PC-3 (cell line): Measurements from ENCODE around the gene SUSD3. TPM values are rescaled to one million over a fixed set of nuclear protein-coding genes. Genes with fewer than 3 reads are reported as not detected.

Experiments used
- ATAC-seq: fragments of 200-7000 bp; cut with Tn5 transposase; 2 replicates; pipeline ENCODE4 v1.9.1; 2020; ENCODE audit warnings: mild to moderate bottlenecking, moderate library complexity
- BruUV-seq: library from RNA; stranded (reverse); fragments of 400-500 nt; replicated peaks from 2 replicates; lab custom pipeline; 2021; lab: Mats Ljungman, UMichigan
- CTCF ChIA-PET: fragments of 300-600 bp; sonication (Branson Sonifier 250); formaldehyde crosslinking; loops from one replicate; lab custom pipeline; 2022; ENCODE audit warnings: antibody characterized with exemption; lab: Charles Lee
- POLR2A ChIA-PET: fragments of 300-600 bp; sonication (Branson Sonifier 250); formaldehyde crosslinking; loops from one replicate; lab custom pipeline; 2022; ENCODE audit warnings: antibody characterized with exemption; ENCODE audit not compliant: unreplicated experiment; lab: Charles Lee
- DNase-seq: peaks from one replicate; pipeline ENCODE4 v3.0.0-alpha.2; 2015
- H2AFZ ChIP-seq: fragments of 300-600 bp; sonication (generic); 2 replicates; pipeline ENCODE4 v1.6.0; 2016; ENCODE audit warnings: antibody characterized with exemption, low read length
- H3F3A ChIP-seq: fragments of 300-600 bp; sonication (generic); one replicate; pipeline ENCODE4 v1.6.0; 2017; ENCODE audit warnings: antibody characterized with exemption, low read length, control low read depth, mild to moderate bottlenecking; ENCODE audit not compliant: unreplicated experiment
- H3K27ac ChIP-seq: fragments of 300-600 bp; sonication (generic); 2 replicates; pipeline ENCODE4 v1.5.1; 2016; ENCODE audit warnings: mild to moderate bottlenecking, low read length
- H3K27me3 ChIP-seq: fragments of 300-600 bp; sonication (generic); 2 replicates; pipeline ENCODE4 v1.6.1; 2016; ENCODE audit warnings: low read length, mixed read lengths
- H3K36me3 ChIP-seq: fragments of 300-600 bp; sonication (generic); 2 replicates; pipeline ENCODE4 v1.6.1; 2016; ENCODE audit warnings: low read depth, mixed run types, low read length, mixed read lengths
- H3K4me1 ChIP-seq: fragments of 300-600 bp; sonication (generic); 2 replicates; pipeline ENCODE4 v1.5.1; 2016; ENCODE audit warnings: low read length; ENCODE audit not compliant: insufficient read depth
- H3K4me2 ChIP-seq: fragments of 300-600 bp; sonication (generic); 2 replicates; pipeline ENCODE4 v1.6.0; 2016; ENCODE audit warnings: low read length
- H3K4me3 ChIP-seq: fragments of 300-600 bp; sonication (generic); 2 replicates; pipeline ENCODE4 v1.5.1; 2016; ENCODE audit warnings: mild to moderate bottlenecking, low read length, mixed read lengths
- H3K79me2 ChIP-seq: fragments of 300-600 bp; sonication (generic); 2 replicates; pipeline ENCODE4 v1.6.1; 2017; ENCODE audit warnings: low read length, mixed read lengths
- H3K9ac ChIP-seq: fragments of 300-600 bp; sonication (generic); 2 replicates; pipeline ENCODE4 v1.6.0; 2016; ENCODE audit warnings: mild to moderate bottlenecking, low read length
- H3K9me2 ChIP-seq: fragments of 300-600 bp; sonication (generic); replicated peaks from 2 replicates; pipeline ENCODE4 v1.6.1; 2016; ENCODE audit warnings: mixed run types, low read length, mixed read lengths
- H3K9me3 ChIP-seq: fragments of 300-600 bp; sonication (generic); 2 replicates; pipeline ENCODE4 v1.6.1; 2016; ENCODE audit warnings: low read length, mixed read lengths
- H4K20me1 ChIP-seq: fragments of 300-600 bp; sonication (generic); 2 replicates; pipeline ENCODE4 v1.6.1; 2016; ENCODE audit warnings: low read length, mixed read lengths
- EZH2 ChIP-seq: fragments of 300-600 bp; sonication (generic); IDR thresholded peaks from one replicate; pipeline ENCODE4 v1.6.1; 2017; ENCODE audit warnings: antibody characterized with exemption, mild to moderate bottlenecking, low read length; ENCODE audit not compliant: unreplicated experiment
- EZH2phosphoT487 ChIP-seq: fragments of 300-600 bp; sonication (generic); IDR thresholded peaks from 2 replicates; pipeline ENCODE4 v1.6.1; 2018; ENCODE audit warnings: mild to moderate bottlenecking, antibody characterized with exemption, low read length, borderline replicate concordance
- intact Hi-C: fragments of 100-400 bp; cut with micrococcal nuclease; formaldehyde crosslinking; loops from 2 replicates; pipeline ENCODE4 v1.9.0; 2023
- total RNA-seq: library from RNA; depleted of rRNA; stranded (reverse); fragments of >200 nt; gene quantifications from 2 replicates; pipeline ENCODE4 v1.2.3, GENCODE V29; 2014
- TF ChIP-seq, protein P1 (sequence below): fragments of 300-600 bp; sonication (generic); conservative IDR thresholded peaks from 2 replicates; pipeline ENCODE4 v1.5.1; 2017; ENCODE audit warnings: antibody characterized with exemption, low read depth, mild to moderate bottlenecking, low read length

The SUSD3 gene
- total RNA-seq, 1 experiment from 2014 or later = 13.4 TPM

DNA sequence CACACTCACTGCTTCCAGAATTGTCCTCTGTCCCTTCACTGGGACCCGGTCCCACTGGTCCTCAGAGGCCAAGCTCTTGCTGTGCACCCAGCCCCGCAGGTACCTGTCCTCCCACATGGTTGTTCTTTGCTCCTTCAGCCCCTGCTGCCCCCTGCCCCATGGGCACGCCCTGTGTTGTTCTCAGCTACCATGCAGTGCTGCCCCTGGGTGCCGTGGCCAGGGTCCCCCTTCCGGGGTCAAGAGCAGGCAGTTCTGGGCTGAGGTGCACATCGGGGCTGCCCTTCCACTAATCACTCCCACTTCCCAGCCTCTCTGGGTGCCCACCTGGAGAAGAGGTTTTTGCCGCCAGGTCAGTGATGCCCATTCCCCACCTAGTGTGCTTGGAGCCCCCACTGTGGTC, 31.9 kb upstream of the SUSD3 start:
- no peak overlapping the region for H3K27ac ChIP-seq
- H4K20me1 ChIP-seq = no peaks in the 10 kb centered on the region
- no peak overlapping the region for H2AFZ ChIP-seq
- no peaks in the 10 kb centered on the region for H3K9me2 ChIP-seq
- H3K4me3 ChIP-seq = no peak overlapping the region
- intact Hi-C loops = no loop called here
- ATAC-seq = no peak
- no peaks in the 10 kb centered on the region for H3F3A ChIP-seq
- CTCF ChIA-PET = no interaction called here
- H3K9ac ChIP-seq = no peak overlapping the region
- no peaks in the 10 kb centered on the region for H3K36me3 ChIP-seq
- DNase-seq = no peak
- H3K4me1 ChIP-seq = no peaks in the 10 kb centered on the region
- H3K9me3 ChIP-seq = no peaks in the 10 kb centered on the region
- H3K27me3 ChIP-seq = no peaks in the 10 kb centered on the region
- no TSS peak for BruUV-seq
- POLR2A ChIA-PET = no interaction called here
- H3K79me2 ChIP-seq = no peaks in the 10 kb centered on the region
- TF ChIP-seq EZH2phosphoT487 (no peak), EZH2 (no peak)
- TF ChIP-seq, protein P1, sequence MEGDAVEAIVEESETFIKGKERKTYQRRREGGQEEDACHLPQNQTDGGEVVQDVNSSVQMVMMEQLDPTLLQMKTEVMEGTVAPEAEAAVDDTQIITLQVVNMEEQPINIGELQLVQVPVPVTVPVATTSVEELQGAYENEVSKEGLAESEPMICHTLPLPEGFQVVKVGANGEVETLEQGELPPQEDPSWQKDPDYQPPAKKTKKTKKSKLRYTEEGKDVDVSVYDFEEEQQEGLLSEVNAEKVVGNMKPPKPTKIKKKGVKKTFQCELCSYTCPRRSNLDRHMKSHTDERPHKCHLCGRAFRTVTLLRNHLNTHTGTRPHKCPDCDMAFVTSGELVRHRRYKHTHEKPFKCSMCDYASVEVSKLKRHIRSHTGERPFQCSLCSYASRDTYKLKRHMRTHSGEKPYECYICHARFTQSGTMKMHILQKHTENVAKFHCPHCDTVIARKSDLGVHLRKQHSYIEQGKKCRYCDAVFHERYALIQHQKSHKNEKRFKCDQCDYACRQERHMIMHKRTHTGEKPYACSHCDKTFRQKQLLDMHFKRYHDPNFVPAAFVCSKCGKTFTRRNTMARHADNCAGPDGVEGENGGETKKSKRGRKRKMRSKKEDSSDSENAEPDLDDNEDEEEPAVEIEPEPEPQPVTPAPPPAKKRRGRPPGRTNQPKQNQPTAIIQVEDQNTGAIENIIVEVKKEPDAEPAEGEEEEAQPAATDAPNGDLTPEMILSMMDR = no peak
- no peak overlapping the region for H3K4me2 ChIP-seq

DNA sequence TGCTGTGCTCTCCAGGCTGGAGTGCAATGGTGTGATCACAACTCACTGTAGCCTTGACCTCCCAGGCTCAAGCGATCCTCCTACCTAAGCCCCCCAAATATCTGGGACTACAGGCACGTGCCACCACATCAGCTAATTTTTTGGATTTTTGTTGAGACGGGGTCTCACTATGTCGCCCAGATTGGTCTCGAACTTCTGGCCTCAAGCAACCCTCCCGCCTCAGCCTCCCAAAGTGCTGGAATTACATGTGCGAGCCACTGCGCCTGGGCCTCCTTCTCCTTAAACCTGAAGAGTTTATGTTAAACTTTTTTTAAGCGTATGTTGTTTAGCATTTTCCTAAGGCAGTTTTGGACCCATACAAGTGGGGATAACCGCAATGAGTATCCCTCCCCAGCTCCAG, 30.8 kb upstream of the SUSD3 start:
- CTCF ChIA-PET = no interaction called here
- no peak for ATAC-seq

DNA sequence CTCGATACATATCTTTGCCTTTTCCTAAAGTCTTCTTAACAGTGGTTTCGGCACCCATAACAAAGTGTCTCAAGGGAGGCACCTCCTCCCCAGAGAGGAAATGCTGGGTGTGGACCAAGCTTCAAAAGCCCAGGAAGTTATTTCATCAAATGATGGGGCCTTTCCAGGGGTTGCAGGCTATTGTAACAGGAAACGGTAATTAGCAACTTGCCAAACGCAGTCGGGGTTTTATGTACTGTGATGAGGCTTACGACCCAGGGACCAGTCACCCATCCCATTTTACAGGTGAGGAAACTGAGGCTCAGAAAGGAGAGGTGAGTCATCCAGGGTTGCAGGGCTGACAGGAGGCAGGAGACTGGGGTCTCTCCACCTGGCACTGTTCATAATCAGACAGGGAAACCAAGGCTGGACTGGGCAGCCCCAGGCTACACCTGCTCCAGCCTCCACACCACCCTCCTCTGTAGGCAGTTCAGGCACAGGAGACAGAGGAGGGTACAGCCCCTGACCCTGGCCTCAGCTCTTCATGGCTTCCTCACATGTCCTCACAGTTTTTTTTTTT, 30.0 kb upstream of the SUSD3 start:
- no peak overlapping the region for H3K27ac ChIP-seq
- CTCF ChIA-PET = no interaction called here
- DNase-seq (no peak), ATAC-seq (no peak)
- no peaks in the 10 kb centered on the region for H3K4me1 ChIP-seq
- H4K20me1 ChIP-seq = no peaks in the 10 kb centered on the region
- no peaks in the 10 kb centered on the region for H3K9me3 ChIP-seq
- H3K36me3 ChIP-seq = no peaks in the 10 kb centered on the region
- no peaks in the 10 kb centered on the region for H3K9me2 ChIP-seq
- no peaks in the 10 kb centered on the region for H3K79me2 ChIP-seq
- H3K9ac ChIP-seq = no peak overlapping the region
- POLR2A ChIA-PET = no interaction called here
- no TSS peak for BruUV-seq
- H3K4me3 ChIP-seq = no peak overlapping the region
- H3F3A ChIP-seq = no peaks in the 10 kb centered on the region
- no peaks in the 10 kb centered on the region for H3K27me3 ChIP-seq
- TF ChIP-seq EZH2 = no peak
- TF ChIP-seq EZH2phosphoT487 = no peak
- TF ChIP-seq, protein P1 = no peak
- no peak overlapping the region for H3K4me2 ChIP-seq
- no peak overlapping the region for H2AFZ ChIP-seq
- intact Hi-C loops = no loop called here

More for the DNA sequence above, 30.8 kb upstream of the SUSD3 start:
- no peaks in the 10 kb centered on the region for H3F3A ChIP-seq
- no peaks in the 10 kb centered on the region for H3K79me2 ChIP-seq
- no peak overlapping the region for H3K4me2 ChIP-seq
- POLR2A ChIA-PET = no interaction called here
- H3K4me3 ChIP-seq = no peak overlapping the region
- H3K36me3 ChIP-seq = no peaks in the 10 kb centered on the region
- no peak for DNase-seq
- no peaks in the 10 kb centered on the region for H3K4me1 ChIP-seq
- H3K9me3 ChIP-seq = no peaks in the 10 kb centered on the region
- H4K20me1 ChIP-seq = no peaks in the 10 kb centered on the region
- no TSS peak for BruUV-seq
- no peaks in the 10 kb centered on the region for H3K9me2 ChIP-seq
- intact Hi-C loops = no loop called here
- no peaks in the 10 kb centered on the region for H3K27me3 ChIP-seq
- no peak overlapping the region for H3K27ac ChIP-seq
- no peak for TF ChIP-seq EZH2
- TF ChIP-seq EZH2phosphoT487 = no peak
- TF ChIP-seq, protein P1 = no peak
- no peak overlapping the region for H2AFZ ChIP-seq
- no peak overlapping the region for H3K9ac ChIP-seq
